Sigmoid colon (tissue), 4 donors: ENCODE results near the gene GIMAP4.

ENCODE experiments used
- CTCF ChIP-seq, 4 experiments: fragments of 450-650 bp in 3 of 4; fragments of 200-600 bp in 1 of 4; IDR thresholded peaks; one replicate each; pipeline ENCODE4 v1.5.1; 2016 to 2019; ENCODE audit warnings: antibody characterized with exemption in 4 of 4, mild to moderate bottlenecking in 3 of 4, moderate library complexity in 2 of 4
- POLR2AphosphoS5 ChIP-seq, 4 donors: sonication (generic); formaldehyde crosslinking; IDR thresholded peaks; one replicate each; pipeline ENCODE4 v1.6.1; 2017; ENCODE audit warnings: antibody characterized with exemption in 4 of 4

- TF ChIP-seq CTCF (IDR thresholded peaks at IDR 0.05) (no peak), POLR2AphosphoS5 (IDR thresholded peaks at IDR 0.05) (peak in 3 of 4 donors; percentile 25 to 50 (median 38))
Observed at GRCh38 chr7:150586785-150587152, 19.6 kb downstream of the GIMAP4 start.
